ENCODE measurements around the gene INAFM1.
A peak's percentile ranks its signal among the peaks of the same experiment; 100 is the strongest.

The INAFM1 gene

DNA sequence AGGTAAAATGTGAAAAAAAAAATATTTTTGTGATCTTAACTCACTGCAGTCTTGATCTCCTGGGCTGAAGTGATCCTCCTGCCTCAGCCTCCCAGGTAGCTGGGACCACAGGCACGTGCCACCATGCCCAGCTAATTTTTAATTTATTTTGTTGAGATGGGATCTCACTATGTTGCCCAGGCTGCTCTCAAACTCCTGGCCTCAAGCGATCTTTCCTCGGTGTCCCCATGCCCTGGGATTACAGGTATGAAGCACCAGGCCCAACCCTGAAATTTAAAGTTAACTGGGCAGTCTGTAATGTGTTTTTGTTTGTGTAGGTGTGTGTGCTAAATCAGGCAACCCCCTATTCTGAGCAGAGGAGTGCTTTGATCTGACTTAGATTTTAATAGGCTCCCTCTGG is 31.6 kb downstream of the INAFM1 start:
- TF ChIP-seq, protein P1, sequence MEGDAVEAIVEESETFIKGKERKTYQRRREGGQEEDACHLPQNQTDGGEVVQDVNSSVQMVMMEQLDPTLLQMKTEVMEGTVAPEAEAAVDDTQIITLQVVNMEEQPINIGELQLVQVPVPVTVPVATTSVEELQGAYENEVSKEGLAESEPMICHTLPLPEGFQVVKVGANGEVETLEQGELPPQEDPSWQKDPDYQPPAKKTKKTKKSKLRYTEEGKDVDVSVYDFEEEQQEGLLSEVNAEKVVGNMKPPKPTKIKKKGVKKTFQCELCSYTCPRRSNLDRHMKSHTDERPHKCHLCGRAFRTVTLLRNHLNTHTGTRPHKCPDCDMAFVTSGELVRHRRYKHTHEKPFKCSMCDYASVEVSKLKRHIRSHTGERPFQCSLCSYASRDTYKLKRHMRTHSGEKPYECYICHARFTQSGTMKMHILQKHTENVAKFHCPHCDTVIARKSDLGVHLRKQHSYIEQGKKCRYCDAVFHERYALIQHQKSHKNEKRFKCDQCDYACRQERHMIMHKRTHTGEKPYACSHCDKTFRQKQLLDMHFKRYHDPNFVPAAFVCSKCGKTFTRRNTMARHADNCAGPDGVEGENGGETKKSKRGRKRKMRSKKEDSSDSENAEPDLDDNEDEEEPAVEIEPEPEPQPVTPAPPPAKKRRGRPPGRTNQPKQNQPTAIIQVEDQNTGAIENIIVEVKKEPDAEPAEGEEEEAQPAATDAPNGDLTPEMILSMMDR (conservative IDR thresholded peaks at IDR 0.05; ENCODE audit: control insufficient read depth, insufficient read depth, low read depth, low read length): no peak
- no peak overlapping the region for H3K4me3 ChIP-seq (ENCODE audit: control insufficient read depth, low read depth, low read length)
- no peak for DNase-seq (ENCODE audit: low read depth)

DNA sequence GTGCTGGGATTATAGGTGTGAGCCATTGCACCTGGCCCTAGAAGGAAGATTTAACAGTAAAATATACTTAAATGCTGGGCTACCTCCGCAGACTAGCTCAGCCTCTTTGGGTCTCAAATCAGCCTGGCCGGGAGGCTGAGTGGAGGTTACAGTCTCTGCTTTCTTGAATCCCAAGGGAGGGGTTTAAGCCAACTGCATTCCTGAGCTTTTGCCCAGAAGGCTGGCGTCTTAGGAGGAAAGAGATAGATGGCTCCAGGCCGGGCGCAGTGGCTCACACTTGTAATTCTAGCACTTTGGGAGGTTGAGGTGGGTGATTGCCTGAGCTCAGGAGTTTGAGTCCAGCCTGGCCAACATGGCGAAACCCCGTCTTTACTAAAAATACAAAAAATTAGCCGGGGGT is 34.4 kb downstream of the INAFM1 start:
- no peak overlapping the region for H3K4me3 ChIP-seq (ENCODE audit: control insufficient read depth, low read depth, low read length)
- TF ChIP-seq, protein P1 (conservative IDR thresholded peaks at IDR 0.05; ENCODE audit: control insufficient read depth, insufficient read depth, low read depth, low read length): no peak
- DNase-seq (ENCODE audit: low read depth): peak; percentile 36

DNA sequence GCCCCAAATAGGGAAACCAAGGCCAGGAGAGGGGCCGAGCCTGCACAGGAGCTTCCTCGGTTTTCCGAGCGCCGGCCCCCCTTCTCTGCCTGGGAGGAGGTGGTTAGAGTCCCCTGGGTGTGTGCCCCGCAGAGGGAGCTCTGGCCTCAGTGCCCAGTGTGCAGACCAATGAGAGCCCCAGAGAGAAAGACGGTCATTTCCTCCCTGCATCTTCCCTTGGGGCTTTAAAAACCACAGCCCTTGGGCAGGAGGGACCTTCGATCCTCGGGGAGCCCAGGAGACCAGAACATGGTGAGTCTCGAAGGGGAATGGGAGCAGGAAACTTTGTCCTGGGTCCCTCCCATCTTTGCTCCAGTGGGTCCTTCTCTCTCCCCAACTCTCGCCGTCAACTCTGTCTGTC is 34.9 kb downstream of the INAFM1 start, which contains the start of gene C5AR1:
C5AR1 (plus strand) TSS at position 254 of the 400 bp plus-strand sequence; CDS start at position 289, 35 bp downstream.
- TF ChIP-seq, protein P1 (conservative IDR thresholded peaks at IDR 0.05; ENCODE audit: control insufficient read depth, insufficient read depth, low read depth, low read length): no peak
- no peak within 1 kb of the TSS for H3K4me3 ChIP-seq (ENCODE audit: control insufficient read depth, low read depth, low read length)
- no peak for DNase-seq (ENCODE audit: low read depth)

DNA sequence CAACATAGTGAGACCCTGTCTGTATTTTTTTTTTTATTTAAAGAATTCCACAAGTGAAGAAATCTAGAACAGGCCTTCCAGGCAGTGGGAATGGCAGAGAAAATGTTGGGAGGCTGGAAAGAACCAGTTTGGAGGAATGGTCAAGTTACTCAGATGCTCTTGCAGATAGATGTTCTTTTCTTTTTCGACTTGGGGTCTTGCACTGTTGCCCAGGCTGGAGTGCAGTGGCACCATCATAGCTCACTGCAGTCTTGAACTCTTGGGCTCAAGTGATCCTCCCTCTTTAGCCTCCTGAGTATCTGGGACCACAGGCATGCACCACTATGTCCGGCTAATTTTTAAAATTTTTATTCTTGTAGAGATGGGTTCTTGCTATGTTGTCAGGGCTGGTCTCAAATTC is 35.6 kb downstream of the INAFM1 start:
- TF ChIP-seq, protein P1 (conservative IDR thresholded peaks at IDR 0.05; ENCODE audit: control insufficient read depth, insufficient read depth, low read depth, low read length): no peak
- no peak for DNase-seq (ENCODE audit: low read depth)
- no peak overlapping the region for H3K4me3 ChIP-seq (ENCODE audit: control insufficient read depth, low read depth, low read length)

DNA sequence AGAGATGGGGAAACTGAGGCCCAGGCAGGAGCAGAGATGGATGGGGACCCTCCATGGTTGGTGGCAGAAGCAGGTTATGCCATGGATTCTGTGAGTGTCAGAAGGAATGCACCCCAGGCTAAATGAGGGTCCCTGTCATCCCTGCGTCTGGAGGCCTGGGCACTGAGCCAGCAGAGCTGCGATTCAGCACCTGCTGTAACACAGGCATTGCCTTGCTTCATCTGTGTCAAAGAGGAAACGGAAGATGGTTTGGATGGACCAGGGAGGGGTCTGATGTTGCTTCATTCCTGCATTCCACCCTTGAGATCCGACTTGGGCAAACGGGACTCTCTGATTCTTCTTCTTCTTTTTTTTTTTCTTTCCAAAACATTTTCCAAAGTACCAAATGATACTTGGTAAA is 36.1 kb downstream of the INAFM1 start:
- peak; percentile 43 for DNase-seq (ENCODE audit: low read depth)
- no peak overlapping the region for H3K4me3 ChIP-seq (ENCODE audit: control insufficient read depth, low read depth, low read length)

DNA sequence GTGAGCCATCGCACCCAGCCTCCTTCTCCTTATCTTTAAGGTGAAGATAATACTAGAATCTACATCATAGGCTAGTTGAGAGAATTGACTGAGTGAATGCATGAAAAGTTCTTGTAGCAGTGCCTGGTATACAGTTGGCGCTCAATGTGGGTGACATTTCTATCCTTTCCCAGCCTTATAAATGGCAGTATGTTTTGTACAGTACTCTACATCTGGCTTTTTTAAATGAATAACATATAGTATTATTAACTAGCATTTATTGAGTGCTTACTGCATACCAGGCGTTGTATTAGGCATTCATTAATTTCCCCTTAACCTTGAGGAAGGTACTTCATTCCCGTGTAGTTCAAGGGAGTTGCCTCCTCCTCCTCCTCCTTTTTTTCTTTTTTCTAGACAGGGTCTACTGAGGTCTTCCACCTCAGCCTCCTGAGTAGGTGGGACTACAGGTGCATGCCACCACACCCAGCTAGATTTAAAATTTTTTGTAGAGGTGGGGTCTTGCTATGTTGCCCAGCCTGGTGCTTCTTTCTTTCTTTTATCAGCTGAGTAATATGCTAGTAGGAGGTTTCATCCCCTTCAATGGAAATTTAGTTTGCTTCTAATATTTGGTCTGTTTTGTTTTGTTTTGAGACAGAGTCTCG is 37.8 kb downstream of the INAFM1 start:
- TF ChIP-seq, protein P1 (conservative IDR thresholded peaks at IDR 0.05; ENCODE audit: control insufficient read depth, insufficient read depth, low read depth, low read length): no peak
- no peak for DNase-seq (ENCODE audit: low read depth)
- no peak overlapping the region for H3K4me3 ChIP-seq (ENCODE audit: control insufficient read depth, low read depth, low read length)

More for the DNA sequence above, 36.1 kb downstream of the INAFM1 start:
- TF ChIP-seq, protein P1 (conservative IDR thresholded peaks at IDR 0.05; ENCODE audit: control insufficient read depth, insufficient read depth, low read depth, low read length): no peak

Data from fibroblast of mammary gland (primary cell).